ENCODE data around the gene MBNL2. TPM values are rescaled to one million over a fixed set of nuclear protein-coding genes. Genes with fewer than 3 reads are reported as not detected.

The MBNL2 gene
- total RNA-seq = 16.9 and 18.7 TPM in 2 replicates
- long read RNA-seq, partial matches to known transcripts = 12 of 35 reads
- long read RNA-seq, other reads (novel, unspliced or antisense) = 23 of 35 reads

- no peak for TF ChIP-seq CTCF (conservative IDR thresholded peaks at IDR 0.05)
- peak within 1 kb of the TSS; percentile 96 for H3K27ac Mint-ChIP-seq (ENCODE audit: unreplicated experiment)
- peak within 1 kb of the TSS; percentile 89 for H3K4me3 Mint-ChIP-seq
- H3K9me3 Mint-ChIP-seq = no peaks in the 10 kb centered on the region
- H3K27me3 Mint-ChIP-seq (ENCODE audit: low read depth) = no peaks in the 10 kb centered on the region
- DNase-seq (ENCODE audit: low read depth, low spot score) = peak; percentile 69
- peaks cover 74% of the 10 kb centered on the region for H3K4me1 Mint-ChIP-seq
- no peaks in the 10 kb centered on the region for H3K36me3 Mint-ChIP-seq (ENCODE audit: low read depth)
Observed at GRCh38 chr13:97221989-97222700, at the start of gene MBNL2. Gene MBNL2 (plus strand): TSS chr13:97222333. CDS start chr13:97276236, 53,903 bp downstream.

GRCh38 chr13:97174638-97175037 is 47.5 kb upstream of the MBNL2 start:
- TF ChIP-seq CTCF (conservative IDR thresholded peaks at IDR 0.05) = no peak
- H3K4me1 Mint-ChIP-seq = no peaks in the 10 kb centered on the region
- H3K4me3 Mint-ChIP-seq = no peak overlapping the region
- H3K36me3 Mint-ChIP-seq (ENCODE audit: low read depth) = no peaks in the 10 kb centered on the region
- H3K27ac Mint-ChIP-seq (ENCODE audit: unreplicated experiment) = no peak overlapping the region
- peaks cover 3% of the 10 kb centered on the region for H3K9me3 Mint-ChIP-seq
- DNase-seq (ENCODE audit: low read depth, low spot score) = no peak
- H3K27me3 Mint-ChIP-seq (ENCODE audit: low read depth) = no peaks in the 10 kb centered on the region

- no peaks in the 10 kb centered on the region for H3K27me3 Mint-ChIP-seq (ENCODE audit: low read depth)
- TF ChIP-seq CTCF (conservative IDR thresholded peaks at IDR 0.05) = no peak
- H3K4me1 Mint-ChIP-seq = peaks cover 4% of the 10 kb centered on the region
- H3K9me3 Mint-ChIP-seq = peaks cover 5% of the 10 kb centered on the region
- no peak overlapping the region for H3K4me3 Mint-ChIP-seq
- DNase-seq (ENCODE audit: low read depth, low spot score) = no peak
- H3K27ac Mint-ChIP-seq (ENCODE audit: unreplicated experiment) = no peak overlapping the region
- H3K36me3 Mint-ChIP-seq (ENCODE audit: low read depth) = no peaks in the 10 kb centered on the region
Observed at GRCh38 chr13:97175041-97175440, 47.1 kb upstream of the MBNL2 start.

- TF ChIP-seq CTCF (conservative IDR thresholded peaks at IDR 0.05) = no peak
- H3K4me1 Mint-ChIP-seq = peaks cover 12% of the 10 kb centered on the region
- H3K4me3 Mint-ChIP-seq = no peak overlapping the region
- H3K36me3 Mint-ChIP-seq (ENCODE audit: low read depth) = no peaks in the 10 kb centered on the region
- H3K27me3 Mint-ChIP-seq (ENCODE audit: low read depth) = no peaks in the 10 kb centered on the region
- DNase-seq (ENCODE audit: low read depth, low spot score) = no peak
- H3K9me3 Mint-ChIP-seq = peaks cover 5% of the 10 kb centered on the region
- H3K27ac Mint-ChIP-seq (ENCODE audit: unreplicated experiment) = no peak overlapping the region
Observed at GRCh38 chr13:97179501-97179900, 42.6 kb upstream of the MBNL2 start.

GRCh38 chr13:97182111-97182890 is 39.8 kb upstream of the MBNL2 start:
- no peak overlapping the region for H3K27ac Mint-ChIP-seq (ENCODE audit: unreplicated experiment)
- DNase-seq (ENCODE audit: low read depth, low spot score) = no peak
- H3K9me3 Mint-ChIP-seq = peaks cover 5% of the 10 kb centered on the region
- TF ChIP-seq CTCF (conservative IDR thresholded peaks at IDR 0.05) = no peak
- H3K27me3 Mint-ChIP-seq (ENCODE audit: low read depth) = peaks cover 2% of the 10 kb centered on the region
- no peak overlapping the region for H3K4me3 Mint-ChIP-seq
- H3K36me3 Mint-ChIP-seq (ENCODE audit: low read depth) = no peaks in the 10 kb centered on the region
- peaks cover 12% of the 10 kb centered on the region for H3K4me1 Mint-ChIP-seq

All from neural crest cell (in vitro differentiated cells).